AG09309 (cell line): Measurements from ENCODE around the gene RHEBL1.

Experiments
- DNase-seq: peaks from one replicate; pipeline ENCODE4 v3.0.0-alpha.2; 2010; ENCODE audit warnings: low read depth
- H3K4me3 ChIP-seq: 2 replicates; pipeline ENCODE4 v1.5.1; 2011; ENCODE audit warnings: mild to moderate bottlenecking, low read depth, low read length, moderate library complexity; ENCODE audit not compliant: control insufficient read depth
- TF ChIP-seq, protein P1 (sequence below): IDR thresholded peaks from 2 replicates; pipeline ENCODE4 v1.5.1; 2011; ENCODE audit warnings: mild to moderate bottlenecking, low read depth, low read length, inconsistent platforms; ENCODE audit not compliant: insufficient read depth, control insufficient read depth; ENCODE audit errors: missing control alignments

RHEBL1 gene

DNA sequence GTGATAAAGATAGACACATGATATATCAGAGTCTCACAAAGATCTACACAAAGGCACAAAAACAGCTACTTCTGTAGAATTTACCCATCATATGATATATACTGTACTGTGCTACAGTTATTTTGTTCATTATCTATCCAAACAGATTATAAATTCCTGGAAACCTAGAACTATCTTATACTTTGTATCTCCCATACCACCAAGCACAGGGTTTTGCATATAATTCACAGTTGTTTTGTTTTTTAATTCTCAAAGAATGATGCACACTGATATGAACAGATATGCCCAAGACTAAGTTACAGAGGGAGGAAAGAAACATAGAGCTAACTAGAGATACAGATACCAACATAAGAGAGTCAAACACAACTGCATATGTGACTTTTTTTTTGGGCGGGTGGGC is 54.6 kb downstream of the RHEBL1 start:
- no peak for DNase-seq
- no peak overlapping the region for H3K4me3 ChIP-seq
- TF ChIP-seq, protein P1, sequence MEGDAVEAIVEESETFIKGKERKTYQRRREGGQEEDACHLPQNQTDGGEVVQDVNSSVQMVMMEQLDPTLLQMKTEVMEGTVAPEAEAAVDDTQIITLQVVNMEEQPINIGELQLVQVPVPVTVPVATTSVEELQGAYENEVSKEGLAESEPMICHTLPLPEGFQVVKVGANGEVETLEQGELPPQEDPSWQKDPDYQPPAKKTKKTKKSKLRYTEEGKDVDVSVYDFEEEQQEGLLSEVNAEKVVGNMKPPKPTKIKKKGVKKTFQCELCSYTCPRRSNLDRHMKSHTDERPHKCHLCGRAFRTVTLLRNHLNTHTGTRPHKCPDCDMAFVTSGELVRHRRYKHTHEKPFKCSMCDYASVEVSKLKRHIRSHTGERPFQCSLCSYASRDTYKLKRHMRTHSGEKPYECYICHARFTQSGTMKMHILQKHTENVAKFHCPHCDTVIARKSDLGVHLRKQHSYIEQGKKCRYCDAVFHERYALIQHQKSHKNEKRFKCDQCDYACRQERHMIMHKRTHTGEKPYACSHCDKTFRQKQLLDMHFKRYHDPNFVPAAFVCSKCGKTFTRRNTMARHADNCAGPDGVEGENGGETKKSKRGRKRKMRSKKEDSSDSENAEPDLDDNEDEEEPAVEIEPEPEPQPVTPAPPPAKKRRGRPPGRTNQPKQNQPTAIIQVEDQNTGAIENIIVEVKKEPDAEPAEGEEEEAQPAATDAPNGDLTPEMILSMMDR = no peak
